ENCODE data around the gene CERKL.

DNA sequence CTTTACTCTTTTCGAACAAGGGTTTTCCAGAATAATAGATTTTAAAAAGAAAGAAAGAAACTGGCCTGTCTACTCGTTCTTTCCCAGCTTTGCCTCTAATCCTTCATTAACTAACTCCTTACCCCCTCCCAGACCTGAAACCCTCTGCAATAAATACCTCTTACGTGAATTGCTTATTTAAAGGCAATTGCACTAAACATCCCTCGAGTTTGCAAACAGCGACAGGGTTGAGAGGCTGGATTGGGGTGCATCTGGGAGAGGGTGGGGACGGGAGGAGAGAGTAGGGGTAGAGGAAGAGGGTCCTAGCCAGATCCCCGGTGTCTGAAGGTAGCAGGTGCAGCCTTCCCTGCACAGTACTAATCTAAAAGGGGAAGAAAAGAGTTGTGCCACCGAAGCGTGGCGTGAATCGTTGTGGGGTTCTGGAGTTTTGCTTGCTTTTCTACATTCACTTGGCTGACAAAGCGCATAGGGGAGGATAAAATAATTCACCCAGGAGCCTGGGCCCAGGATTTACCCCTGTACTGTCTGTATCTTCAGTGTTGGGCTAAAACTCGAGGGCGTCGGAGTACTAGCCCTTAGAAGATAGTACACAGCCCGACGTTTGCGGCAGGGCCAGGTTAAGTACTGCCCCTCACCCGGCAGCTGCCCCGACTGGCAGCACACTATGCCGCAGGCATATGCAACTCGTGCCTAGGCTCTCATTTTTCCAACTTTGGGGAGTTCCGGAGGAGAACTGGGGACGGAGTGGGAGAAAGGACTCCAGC, 25.3 kb upstream of the CERKL start:
- TF ChIP-seq EZH2 (IDR thresholded peaks at IDR 0.05; ENCODE audit: borderline replicate concordance): peak; percentile 16
- no peak for TF ChIP-seq CTCF (IDR thresholded peaks at IDR 0.05; ENCODE audit: poor library complexity)
- peak; percentile 22 for TF ChIP-seq EZH2phosphoT487 (IDR thresholded peaks at IDR 0.05; ENCODE audit: low read depth, severe bottlenecking, unreplicated experiment)
